ENCODE data around the gene FAM13A.

The FAM13A gene

DNA sequence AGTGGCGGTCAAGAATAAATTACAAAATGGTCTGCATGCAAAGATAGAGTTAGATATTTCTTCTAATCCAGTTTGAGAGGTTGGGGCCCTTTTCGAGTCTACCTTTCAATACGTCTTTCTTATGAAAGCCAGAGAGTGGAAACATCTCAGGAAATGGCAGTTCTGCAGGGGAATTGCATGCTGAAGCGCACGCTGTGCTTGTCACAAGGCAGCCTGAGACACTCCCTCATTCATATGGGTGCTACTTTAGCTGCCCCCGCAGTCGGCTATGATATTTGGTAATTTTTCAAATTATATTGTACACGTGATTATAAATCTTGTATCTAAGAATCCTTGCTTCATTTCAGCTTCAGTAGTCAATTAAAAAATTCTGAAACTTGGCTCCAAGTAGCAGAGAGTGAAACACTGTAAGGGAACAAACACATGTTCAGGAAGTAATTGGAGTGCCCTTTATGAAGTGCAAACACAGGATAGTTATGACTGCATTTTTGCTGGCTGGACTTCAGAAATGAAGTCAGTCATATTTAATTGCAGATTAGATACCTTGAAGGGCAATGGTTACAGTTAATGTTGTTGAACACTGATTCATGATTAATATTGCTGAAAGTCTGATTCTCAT, 213.8 kb downstream of the FAM13A start:
- no peak for TF ChIP-seq POLR2A (IDR thresholded peaks at IDR 0.05; ENCODE audit: extremely low read depth, insufficient read length)
- H3K4me3 ChIP-seq (ENCODE audit: low read depth, low read length), result no peak overlapping the region

DNA sequence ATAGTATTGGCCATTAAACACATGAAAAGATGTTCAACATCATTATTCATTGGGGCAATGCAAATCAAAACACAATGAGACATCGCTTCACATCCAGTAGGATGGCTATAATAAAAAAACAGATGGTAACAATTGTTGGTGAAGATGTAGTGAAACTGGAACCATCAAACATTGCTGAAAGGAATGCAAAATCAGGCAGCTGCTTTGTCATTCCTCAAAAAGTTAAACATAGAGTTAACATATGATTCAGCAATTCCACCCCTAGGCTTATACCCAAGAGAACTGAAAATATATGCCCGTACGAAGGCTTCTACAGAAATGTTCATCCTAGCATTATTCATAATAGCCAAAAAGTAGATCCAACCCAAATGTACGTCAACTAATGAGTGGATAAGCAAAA, 215.3 kb downstream of the FAM13A start:
- DNase-seq (ENCODE audit: low read depth), result no peak

More for the DNA sequence above, 213.8 kb downstream of the FAM13A start:
- no peak for DNase-seq (ENCODE audit: low read depth)

GRCh38 chr4:88836216-88836615, 220.8 kb downstream of the FAM13A start:
- no peak for DNase-seq (ENCODE audit: low read depth)
- H3K4me3 ChIP-seq (ENCODE audit: low read depth, low read length), result no peak overlapping the region

More for the DNA sequence above, 215.3 kb downstream of the FAM13A start:
- H3K4me3 ChIP-seq (ENCODE audit: low read depth, low read length), result no peak overlapping the region
- TF ChIP-seq CTCF (IDR thresholded peaks at IDR 0.05; ENCODE audit: low read depth, low read length) (no peak), MYC (IDR thresholded peaks at IDR 0.05; ENCODE audit: low read depth, low read length) (no peak), MAX (IDR thresholded peaks at IDR 0.05; ENCODE audit: low read depth, low read length) (no peak), POLR2A (IDR thresholded peaks at IDR 0.05; ENCODE audit: extremely low read depth, insufficient read length) (no peak)

DNA sequence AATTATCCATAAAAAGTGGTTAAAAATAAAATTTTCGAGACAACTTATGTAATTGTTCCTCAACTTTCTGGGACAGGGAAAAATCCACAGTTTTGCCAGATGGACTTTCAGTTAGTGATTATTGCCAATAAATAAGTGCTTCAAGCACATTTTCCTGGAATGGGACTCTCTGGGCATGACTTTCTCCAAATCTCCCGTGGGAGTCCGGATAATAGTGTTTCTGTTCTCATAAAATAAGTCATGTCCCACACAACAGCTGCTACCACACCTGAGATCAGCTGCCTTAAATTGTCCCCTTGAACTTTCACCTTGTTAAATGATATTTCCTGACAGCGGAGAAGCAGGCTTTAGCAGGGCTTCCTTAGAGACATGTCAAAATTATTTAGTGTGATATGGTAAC, 226.0 kb downstream of the FAM13A start:
- no peak overlapping the region for H3K4me3 ChIP-seq (ENCODE audit: low read depth, low read length)
- TF ChIP-seq POLR2A (IDR thresholded peaks at IDR 0.05; ENCODE audit: extremely low read depth, insufficient read length), result no peak
- no peak for TF ChIP-seq CTCF (IDR thresholded peaks at IDR 0.05; ENCODE audit: low read depth, low read length)
- no peak for TF ChIP-seq MYC (IDR thresholded peaks at IDR 0.05; ENCODE audit: low read depth, low read length)
- TF ChIP-seq MAX (IDR thresholded peaks at IDR 0.05; ENCODE audit: low read depth, low read length), result no peak
- no peak for DNase-seq (ENCODE audit: low read depth)

More at GRCh38 chr4:88836216-88836615, 220.8 kb downstream of the FAM13A start:
- TF ChIP-seq POLR2A (IDR thresholded peaks at IDR 0.05; ENCODE audit: extremely low read depth, insufficient read length) (no peak), MYC (IDR thresholded peaks at IDR 0.05; ENCODE audit: low read depth, low read length) (no peak), MAX (IDR thresholded peaks at IDR 0.05; ENCODE audit: low read depth, low read length) (no peak), CTCF (IDR thresholded peaks at IDR 0.05; ENCODE audit: low read depth, low read length) (no peak)

DNA sequence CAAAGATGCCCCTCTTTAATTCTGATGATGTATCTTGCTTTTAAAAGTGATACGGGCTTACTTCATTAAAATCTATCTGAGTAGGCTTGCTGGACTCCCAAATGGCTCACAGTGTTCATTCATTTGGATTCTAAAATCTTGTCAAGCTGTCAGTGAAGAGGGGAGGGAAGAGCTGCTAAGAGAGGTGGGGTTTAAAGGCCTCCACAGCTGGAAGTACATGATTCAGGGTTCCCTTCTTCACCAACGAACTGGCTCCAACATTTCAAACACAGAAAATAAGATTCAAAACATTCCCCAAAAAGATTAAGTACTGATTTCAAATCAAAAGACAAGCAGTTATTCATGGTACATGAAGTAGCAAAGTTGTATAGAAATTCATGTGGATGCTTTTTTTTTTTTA, 226.4 kb downstream of the FAM13A start:
- no peak overlapping the region for H3K4me3 ChIP-seq (ENCODE audit: low read depth, low read length)
- DNase-seq (ENCODE audit: low read depth), result no peak
- TF ChIP-seq POLR2A (IDR thresholded peaks at IDR 0.05; ENCODE audit: extremely low read depth, insufficient read length) (no peak), CTCF (IDR thresholded peaks at IDR 0.05; ENCODE audit: low read depth, low read length) (no peak), MAX (IDR thresholded peaks at IDR 0.05; ENCODE audit: low read depth, low read length) (no peak), MYC (IDR thresholded peaks at IDR 0.05; ENCODE audit: low read depth, low read length) (no peak)

GRCh38 chr4:88828842-88829571, 228.0 kb downstream of the FAM13A start:
- no peak for DNase-seq (ENCODE audit: low read depth)
- TF ChIP-seq MAX (IDR thresholded peaks at IDR 0.05; ENCODE audit: low read depth, low read length) (no peak), CTCF (IDR thresholded peaks at IDR 0.05; ENCODE audit: low read depth, low read length) (no peak), MYC (IDR thresholded peaks at IDR 0.05; ENCODE audit: low read depth, low read length) (no peak), POLR2A (IDR thresholded peaks at IDR 0.05; ENCODE audit: extremely low read depth, insufficient read length) (no peak)
- no peak overlapping the region for H3K4me3 ChIP-seq (ENCODE audit: low read depth, low read length)
